Mucosa of rectum (tissue), 2 donors: ENCODE measurements around the gene SIGLEC8.
"Not testable (repeated sequence)": the region's sequence is repeated elsewhere in the genome, so short reads cannot be mapped to it uniquely, and the experiment has no call there.

Experiments used
- H3K27ac ChIP-seq, 2 donors: one replicate each; pipeline ENCODE4 v1.7.0; 2013; ENCODE audit warnings: inconsistent platforms in 2 of 2, low read depth in 2 of 2, low read length in 2 of 2
- H3K27me3 ChIP-seq, 2 donors: one replicate each; pipeline ENCODE4 v1.7.0; 2013; ENCODE audit warnings: low read length in 2 of 2; ENCODE audit not compliant: control insufficient read depth in 2 of 2, insufficient read depth in 2 of 2
- H3K36me3 ChIP-seq, 2 donors: one replicate each; pipeline ENCODE4 v1.7.0; 2013; ENCODE audit warnings: low read length in 2 of 2; ENCODE audit not compliant: control insufficient read depth in 2 of 2, insufficient read depth in 2 of 2
- H3K4me1 ChIP-seq, 2 donors: one replicate each; pipeline ENCODE4 v1.7.0; 2013; ENCODE audit warnings: low read length in 2 of 2, mild to moderate bottlenecking in 1 of 2; ENCODE audit not compliant: control insufficient read depth in 2 of 2, insufficient read depth in 2 of 2
- H3K4me3 ChIP-seq, 2 donors: one replicate each; pipeline ENCODE4 v1.7.0; 2013; ENCODE audit warnings: low read length in 2 of 2
- H3K9ac ChIP-seq, 2 donors: one replicate each; pipeline ENCODE4 v1.7.0; 2013; ENCODE audit warnings: low read length in 2 of 2, low read depth in 1 of 2, mild to moderate bottlenecking in 1 of 2
- H3K9me3 ChIP-seq, 2 donors: one replicate each; pipeline ENCODE4 v1.7.0; 2013; ENCODE audit warnings: low read length in 2 of 2; ENCODE audit not compliant: control insufficient read depth in 2 of 2
- donor health status: healthy.
- donor health status: Normal muscosa, but diverticular disease.

Gene SIGLEC8

DNA sequence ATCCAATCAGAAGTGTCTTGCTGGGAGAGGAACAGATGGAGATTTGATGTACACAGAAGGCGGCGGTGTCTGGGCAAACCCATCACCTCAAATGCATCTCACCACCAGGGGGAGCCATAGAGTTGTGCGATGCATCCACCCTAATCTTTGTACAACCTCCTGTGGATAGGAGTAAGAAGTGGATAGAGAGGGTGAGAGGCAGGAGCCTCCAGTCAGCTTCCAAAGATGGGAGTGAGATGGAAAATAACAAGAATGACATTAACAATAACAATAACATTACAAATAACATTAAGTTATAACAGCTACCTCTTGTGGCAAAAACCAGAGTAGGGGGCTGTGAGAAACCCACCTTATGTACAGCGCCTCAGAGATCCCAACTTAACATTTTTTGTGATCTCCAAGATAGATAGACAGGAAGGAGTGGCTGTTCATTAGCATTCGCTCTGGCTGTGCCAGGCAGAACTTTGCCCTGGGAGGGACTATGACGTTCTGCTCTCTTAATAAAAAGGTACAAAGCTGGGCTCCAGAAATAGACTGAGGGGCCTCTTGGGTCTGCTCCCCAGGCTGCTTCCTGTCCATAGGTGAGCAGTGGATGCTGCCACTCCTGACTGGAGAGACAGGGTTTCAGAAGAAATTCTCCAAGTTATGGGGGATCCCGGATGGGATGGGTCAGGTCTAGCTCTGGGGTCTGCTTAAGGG lies 14.9 kb upstream of the SIGLEC8 start:
- H3K9me3 ChIP-seq = no peaks in the 10 kb centered on the region
- H3K27ac ChIP-seq = no peak overlapping the region
- H3K36me3 ChIP-seq = no peaks in the 10 kb centered on the region
- no peak overlapping the region for H3K9ac ChIP-seq
- H3K4me1 ChIP-seq = no peaks in the 10 kb centered on the region
- H3K4me3 ChIP-seq = no peak overlapping the region
- no peaks in the 10 kb centered on the region for H3K27me3 ChIP-seq

DNA sequence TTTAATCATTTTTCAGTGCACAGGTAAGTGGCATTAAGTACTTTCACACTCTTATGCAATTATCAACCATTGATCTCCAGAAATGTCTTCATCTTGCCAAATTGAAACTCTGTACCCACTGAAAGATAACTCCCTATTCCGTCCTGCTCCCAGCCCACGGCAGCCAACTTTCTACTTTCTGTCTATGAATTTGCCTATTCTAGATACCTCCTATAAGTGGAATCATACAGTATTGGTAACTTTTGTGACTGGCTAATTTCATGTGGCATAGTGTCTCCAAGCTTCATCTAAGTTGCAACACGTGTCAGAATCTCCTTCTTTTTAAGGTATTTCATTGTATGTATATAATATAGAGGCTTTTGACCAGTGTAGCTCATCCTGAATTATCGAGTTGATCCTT lies 14.4 kb upstream of the SIGLEC8 start:
- Histone ChIP-seq H3K36me3 (no peaks in the 10 kb centered on the region), H3K9me3 (no peaks in the 10 kb centered on the region), H3K4me1 (no peaks in the 10 kb centered on the region), H3K9ac (no peak overlapping the region), H3K4me3 (no peak overlapping the region), H3K27ac (no peak overlapping the region), H3K27me3 (no peaks in the 10 kb centered on the region)

GRCh38 chr19:51471527-51471926 lies 13.3 kb upstream of the SIGLEC8 start:
- H3K36me3 ChIP-seq = no peaks in the 10 kb centered on the region
- H3K4me3 ChIP-seq = no peak overlapping the region
- no peaks in the 10 kb centered on the region for H3K27me3 ChIP-seq
- H3K9ac ChIP-seq = no peak overlapping the region
- H3K9me3 ChIP-seq = no peaks in the 10 kb centered on the region
- no peaks in the 10 kb centered on the region for H3K4me1 ChIP-seq
- no peak overlapping the region for H3K27ac ChIP-seq

GRCh38 chr19:51470966-51471365 lies 12.7 kb upstream of the SIGLEC8 start:
- H3K27ac ChIP-seq = no peak overlapping the region
- no peaks in the 10 kb centered on the region for H3K36me3 ChIP-seq
- H3K9ac ChIP-seq = no peak overlapping the region
- no peaks in the 10 kb centered on the region for H3K4me1 ChIP-seq
- H3K9me3 ChIP-seq = no peaks in the 10 kb centered on the region
- no peaks in the 10 kb centered on the region for H3K27me3 ChIP-seq
- no peak overlapping the region for H3K4me3 ChIP-seq

- H3K9ac ChIP-seq = no peak overlapping the region
- no peaks in the 10 kb centered on the region for H3K36me3 ChIP-seq
- no peak overlapping the region for H3K4me3 ChIP-seq
- H3K4me1 ChIP-seq = no peaks in the 10 kb centered on the region
- H3K9me3 ChIP-seq = no peaks in the 10 kb centered on the region
- no peak overlapping the region for H3K27ac ChIP-seq
- no peaks in the 10 kb centered on the region for H3K27me3 ChIP-seq
These were observed 11.4 kb upstream of the SIGLEC8 start for GRCh38 chr19:51469629-51470028.

- no peak overlapping the region for H3K4me3 ChIP-seq
- H3K36me3 ChIP-seq = no peaks in the 10 kb centered on the region
- H3K27me3 ChIP-seq = no peaks in the 10 kb centered on the region
- H3K9ac ChIP-seq = no peak overlapping the region
- no peak overlapping the region for H3K27ac ChIP-seq
- H3K4me1 ChIP-seq = no peaks in the 10 kb centered on the region
- H3K9me3 ChIP-seq = no peaks in the 10 kb centered on the region
These were observed 10.9 kb upstream of the SIGLEC8 start for GRCh38 chr19:51469162-51469561.

GRCh38 chr19:51468545-51468920 lies 10.3 kb upstream of the SIGLEC8 start:
- H3K27me3 ChIP-seq = no peaks in the 10 kb centered on the region
- H3K27ac ChIP-seq = no peak overlapping the region
- no peaks in the 10 kb centered on the region for H3K4me1 ChIP-seq
- no peak overlapping the region for H3K4me3 ChIP-seq
- H3K9me3 ChIP-seq = no peaks in the 10 kb centered on the region
- no peak overlapping the region for H3K9ac ChIP-seq
- no peaks in the 10 kb centered on the region for H3K36me3 ChIP-seq

DNA sequence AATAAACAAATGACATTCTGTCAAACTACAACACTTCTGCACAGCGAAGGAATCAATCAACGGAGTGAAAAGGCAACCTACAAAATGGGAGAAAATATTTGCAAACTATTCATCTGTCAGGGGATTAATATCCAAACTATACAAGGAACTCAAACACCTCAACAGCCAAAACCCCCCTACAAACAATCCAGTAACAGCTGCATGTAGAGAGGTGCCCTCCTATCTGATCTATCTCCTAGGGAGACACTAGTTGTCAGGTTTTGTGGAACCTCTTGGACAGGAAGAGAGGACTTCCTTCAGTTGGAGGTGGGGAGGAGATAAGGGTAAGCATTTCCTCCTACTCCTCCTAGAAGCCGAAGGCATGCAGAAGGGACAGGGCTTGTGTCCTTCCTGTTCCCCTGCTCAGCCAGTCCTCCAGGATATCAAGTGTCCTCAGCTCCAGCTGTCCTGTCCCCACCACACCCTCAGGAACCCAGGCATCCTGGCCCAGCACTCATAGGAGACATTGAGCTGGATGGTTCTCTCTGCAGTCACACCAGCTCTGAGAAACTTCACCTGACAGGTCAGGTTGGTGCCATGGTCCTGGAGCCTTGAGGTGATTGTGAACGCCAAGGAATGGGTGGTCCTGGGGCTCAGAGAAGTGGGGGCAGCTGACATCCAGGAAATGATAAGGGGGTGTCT lies 9.8 kb upstream of the SIGLEC8 start:
- Histone ChIP-seq H3K4me1 (no peaks in the 10 kb centered on the region), H3K27me3 (no peaks in the 10 kb centered on the region), H3K4me3 (no peak overlapping the region), H3K9me3 (no peaks in the 10 kb centered on the region), H3K36me3 (no peaks in the 10 kb centered on the region), H3K9ac (no peak overlapping the region), H3K27ac (no peak overlapping the region)

DNA sequence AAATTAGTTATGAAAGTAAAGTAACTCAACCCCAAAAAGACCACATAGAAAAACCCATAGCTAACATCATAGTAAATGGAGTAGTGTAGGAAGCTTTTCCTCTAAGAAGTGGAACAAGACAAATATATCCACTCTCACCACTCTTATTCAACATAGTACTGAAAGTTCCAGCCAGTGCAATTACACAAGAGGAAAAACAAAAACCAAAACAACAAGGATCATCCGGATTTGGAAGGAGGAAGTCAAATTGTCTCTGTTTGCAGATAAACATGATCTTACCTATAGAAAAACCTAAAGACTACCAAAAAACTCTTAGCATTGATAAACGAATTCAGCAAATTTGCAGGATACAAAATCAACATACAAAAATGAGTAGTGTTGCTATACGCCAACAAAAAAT lies 8.5 kb upstream of the SIGLEC8 start:
- no peaks in the 10 kb centered on the region for H3K36me3 ChIP-seq
- H3K4me1 ChIP-seq = peaks cover 0 to 3% of the 10 kb centered on the region in 2 donors
- no peaks in the 10 kb centered on the region for H3K9me3 ChIP-seq
- peaks cover 0 to 4% of the 10 kb centered on the region in 2 donors for H3K27me3 ChIP-seq
- H3K4me3 ChIP-seq = no peak overlapping the region
- no peak overlapping the region for H3K9ac ChIP-seq
- no peak overlapping the region for H3K27ac ChIP-seq

- H3K27ac ChIP-seq, H3K4me3 ChIP-seq, H3K9ac ChIP-seq, H3K36me3 ChIP-seq, H3K9me3 ChIP-seq, H3K27me3 ChIP-seq, H3K4me1 ChIP-seq: not testable (repeated sequence)
These were observed 5.8 kb upstream of the SIGLEC8 start for GRCh38 chr19:51463976-51464581.
